COLO668 (cell line): ENCODE data around the gene ATRNL1.
"Not testable (repeated sequence)": the region's sequence is repeated elsewhere in the genome, so short reads cannot be mapped to it uniquely, and the experiment has no call there.

Source experiments
- DNase-seq: peaks from one replicate; lab custom pipeline; 2025; ENCODE audit not compliant: unreplicated experiment; lab: John Stamatoyannopoulos, UW

The ATRNL1 gene

GRCh38 chr10:115092258-115092554 is 959 bp upstream of the ATRNL1 start:
- no peak for DNase-seq

- DNase-seq, result peak; percentile 53
Observed at GRCh38 chr10:115092555-115093285, 445 bp upstream of the ATRNL1 start.

DNA sequence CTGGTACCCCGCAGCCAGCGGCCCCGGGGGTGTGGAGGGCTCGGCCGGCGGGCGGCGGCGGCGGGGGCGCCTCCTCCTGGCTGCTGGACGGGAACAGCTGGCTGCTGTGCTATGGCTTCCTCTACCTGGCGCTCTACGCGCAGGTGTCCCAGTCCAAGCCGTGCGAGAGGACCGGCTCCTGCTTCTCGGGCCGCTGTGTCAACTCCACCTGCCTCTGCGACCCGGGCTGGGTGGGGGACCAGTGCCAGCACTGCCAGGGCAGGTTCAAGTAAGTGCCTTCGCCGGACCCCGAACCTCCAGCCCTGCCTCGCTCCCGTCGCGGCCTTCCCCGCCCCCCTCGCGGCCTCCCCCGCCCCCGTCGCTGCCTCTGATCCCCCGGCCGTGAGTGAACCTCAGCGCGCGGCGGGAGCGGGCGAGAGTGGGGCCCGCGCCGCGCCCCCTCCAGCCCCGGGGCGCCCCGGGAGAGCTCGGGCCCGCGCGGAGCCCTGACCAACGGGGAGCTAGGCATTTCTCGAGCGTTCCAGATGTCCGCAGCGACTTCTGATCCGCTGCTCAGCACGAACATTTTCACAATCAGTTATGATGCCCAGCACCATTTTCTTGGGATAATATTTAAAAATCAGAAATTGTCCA is 727 bp downstream of the ATRNL1 start:
- DNase-seq, result peak; percentile 60

DNA sequence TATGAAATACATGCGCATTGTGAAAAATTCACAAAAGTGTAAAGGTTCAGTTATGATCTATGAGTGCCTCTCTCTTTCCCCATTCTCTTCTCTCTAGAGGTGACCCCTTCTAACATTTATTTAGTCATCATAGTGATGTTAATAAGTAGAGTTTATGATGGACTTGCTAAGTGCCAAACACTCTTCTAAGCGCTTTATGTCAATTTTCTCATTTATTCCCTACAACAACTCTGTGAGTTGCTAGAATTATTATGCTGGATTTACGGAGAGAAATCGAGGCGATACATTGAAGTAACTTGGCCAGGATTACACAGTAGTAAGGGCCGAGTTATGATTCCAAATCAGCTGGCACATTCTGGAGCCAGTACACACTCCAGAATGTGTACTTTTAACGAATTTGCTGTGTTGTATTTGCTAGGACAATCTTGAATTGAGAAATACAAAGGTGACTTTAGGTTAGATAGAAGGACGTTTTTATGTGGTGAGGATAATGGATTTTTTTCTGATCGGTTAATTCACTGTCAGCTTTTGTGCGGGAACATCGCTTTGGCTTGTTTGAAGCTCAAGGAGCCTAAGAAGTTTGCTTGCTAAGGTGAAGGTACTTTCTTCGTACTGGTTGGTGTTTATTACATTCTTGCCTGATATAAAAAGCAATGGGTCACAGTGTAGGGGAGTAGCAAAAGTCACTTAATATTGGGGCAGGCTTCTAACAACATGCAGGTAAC is 1.4 kb downstream of the ATRNL1 start:
- DNase-seq, result no peak

DNA sequence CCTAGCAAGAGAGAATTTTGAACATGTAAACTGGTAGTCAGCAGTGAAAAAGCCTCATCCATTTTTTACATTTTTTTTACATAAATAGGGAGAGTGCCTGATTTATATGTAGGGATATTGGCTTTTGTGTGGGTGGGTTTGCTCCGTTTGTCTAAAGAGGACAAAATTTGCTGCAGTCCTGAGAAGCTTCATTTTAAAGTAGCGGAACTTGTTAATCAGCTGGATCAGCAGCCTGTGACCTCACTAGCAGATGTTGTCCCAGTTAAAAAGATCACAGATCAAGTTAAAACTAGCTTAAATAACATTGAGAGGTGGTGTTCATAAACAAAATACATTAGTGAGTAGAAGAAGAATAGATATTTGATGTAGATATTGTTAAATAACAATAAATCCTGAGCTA is 2.6 kb downstream of the ATRNL1 start:
- no peak for DNase-seq

GRCh38 chr10:115103700-115104099 is 10.5 kb downstream of the ATRNL1 start:
- no peak for DNase-seq

GRCh38 chr10:115105411-115105810 is 12.2 kb downstream of the ATRNL1 start:
- not testable (repeated sequence) for DNase-seq

DNA sequence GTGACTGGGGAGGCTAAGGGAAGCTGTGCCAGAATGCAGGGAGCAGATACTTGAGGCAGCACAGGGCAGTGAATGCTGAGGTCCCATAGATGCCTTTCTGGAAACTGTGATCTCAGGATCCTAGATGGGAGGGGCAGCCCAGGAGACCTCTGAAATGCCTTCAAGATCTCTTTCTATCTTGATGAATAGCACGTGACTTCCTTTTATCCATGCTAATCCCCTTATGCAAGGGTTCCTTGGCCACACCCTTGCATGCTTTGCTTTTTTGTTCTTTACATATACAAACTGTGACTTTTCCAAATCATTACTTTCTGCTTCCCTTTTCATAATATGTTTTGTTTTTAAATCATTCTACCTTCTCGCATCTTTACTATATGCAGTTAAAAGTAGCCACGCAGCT is 14.7 kb downstream of the ATRNL1 start:
- no peak for DNase-seq

GRCh38 chr10:115117301-115117700 is 24.1 kb downstream of the ATRNL1 start:
- DNase-seq, result no peak

DNA sequence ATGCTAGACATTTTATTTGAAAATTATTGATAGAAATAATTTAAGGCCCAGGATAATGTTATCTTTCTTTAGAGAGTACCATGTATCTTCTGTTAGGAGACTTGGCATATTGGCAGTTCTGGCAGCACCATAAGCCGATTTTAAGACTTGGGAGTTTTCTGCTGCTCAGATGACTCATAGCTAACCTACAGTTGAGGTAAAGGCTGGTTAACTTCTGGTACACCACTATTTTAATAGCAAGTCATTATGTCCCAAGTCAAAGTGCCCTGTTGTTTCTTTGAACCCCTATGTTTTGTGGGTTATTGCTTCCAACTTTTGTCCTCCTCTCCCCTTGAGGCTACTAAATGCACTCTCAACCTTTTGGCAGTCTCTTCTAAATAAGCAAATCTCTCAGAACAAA is 25.2 kb downstream of the ATRNL1 start:
- no peak for DNase-seq

- no peak for DNase-seq
Observed at GRCh38 chr10:115125505-115125904, 32.3 kb downstream of the ATRNL1 start.

DNA sequence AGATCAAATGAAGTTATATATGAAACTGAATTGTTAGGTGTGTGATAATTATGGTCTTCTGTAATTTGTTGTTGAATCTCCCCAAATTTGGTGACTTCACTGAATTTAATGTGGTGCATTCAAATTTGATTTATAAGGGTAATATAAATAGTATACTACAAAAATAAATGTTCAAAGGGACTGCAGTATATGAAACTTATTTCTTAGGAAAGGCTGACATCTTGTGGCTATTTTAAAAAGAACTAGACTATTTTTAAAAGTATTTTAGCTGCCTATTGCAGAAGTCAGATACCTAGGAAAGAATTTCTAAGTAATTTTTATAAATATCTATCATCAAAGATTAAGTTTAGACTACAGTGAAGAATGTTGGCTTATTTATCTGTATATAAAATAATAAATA is 36.6 kb downstream of the ATRNL1 start:
- no peak for DNase-seq

- DNase-seq, result no peak
Observed at GRCh38 chr10:115136616-115137015, 43.5 kb downstream of the ATRNL1 start.

DNA sequence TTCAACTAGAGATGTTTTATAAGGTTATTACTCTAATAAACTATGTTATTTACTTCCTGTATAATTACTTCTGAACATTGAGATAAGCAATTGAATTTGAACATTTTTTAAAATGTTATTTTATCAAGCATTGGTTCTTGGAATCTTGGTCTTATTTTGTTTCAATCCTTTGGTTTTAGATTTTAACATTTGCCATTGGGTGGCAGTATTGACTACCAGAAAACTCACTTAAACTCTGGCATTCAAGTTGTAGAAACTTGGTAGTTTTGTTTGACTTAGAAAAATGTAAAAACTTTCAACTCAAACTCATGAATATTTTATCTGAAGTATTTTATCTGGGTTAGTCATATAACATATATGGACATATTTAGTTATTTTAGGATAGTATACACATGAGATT is 48.1 kb downstream of the ATRNL1 start:
- no peak for DNase-seq

DNA sequence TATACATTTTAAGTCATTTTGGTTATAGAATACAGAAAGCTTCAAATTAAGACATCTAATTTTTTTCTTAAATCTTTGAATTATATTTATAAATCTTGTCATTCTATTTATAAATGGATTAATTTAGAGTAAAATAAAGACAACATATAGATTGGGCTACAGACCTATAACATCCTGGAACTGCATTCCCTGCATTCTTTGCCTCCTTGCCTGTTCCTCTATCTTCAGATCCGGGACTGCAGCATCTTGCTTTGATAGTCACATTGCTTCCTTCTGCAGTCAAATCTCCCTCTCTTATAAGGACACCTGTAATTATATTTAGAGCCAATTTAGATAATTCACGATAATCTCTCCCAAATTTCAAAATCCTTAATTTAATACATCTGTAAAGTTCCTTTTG is 64.2 kb downstream of the ATRNL1 start:
- DNase-seq, result no peak

DNA sequence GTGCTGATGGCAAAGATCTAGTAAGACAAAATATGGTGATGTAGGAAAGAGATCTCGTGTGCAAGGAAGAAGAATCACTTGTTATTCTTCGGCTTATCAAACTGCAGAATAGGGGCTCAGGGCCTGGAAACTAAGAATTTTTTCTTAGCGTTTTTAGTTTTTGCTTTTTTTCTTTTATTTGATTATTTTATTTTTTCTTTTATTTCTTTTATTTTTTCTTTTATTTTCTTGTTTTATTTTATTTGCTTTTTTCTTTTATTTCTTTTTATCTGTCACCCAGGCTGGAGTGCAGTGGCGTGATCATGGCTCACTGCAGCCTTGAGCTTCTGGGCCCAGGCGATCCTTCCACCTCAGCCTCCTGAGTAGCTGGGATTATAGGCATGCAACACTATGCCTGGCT is 70.0 kb downstream of the ATRNL1 start:
- no peak for DNase-seq

DNA sequence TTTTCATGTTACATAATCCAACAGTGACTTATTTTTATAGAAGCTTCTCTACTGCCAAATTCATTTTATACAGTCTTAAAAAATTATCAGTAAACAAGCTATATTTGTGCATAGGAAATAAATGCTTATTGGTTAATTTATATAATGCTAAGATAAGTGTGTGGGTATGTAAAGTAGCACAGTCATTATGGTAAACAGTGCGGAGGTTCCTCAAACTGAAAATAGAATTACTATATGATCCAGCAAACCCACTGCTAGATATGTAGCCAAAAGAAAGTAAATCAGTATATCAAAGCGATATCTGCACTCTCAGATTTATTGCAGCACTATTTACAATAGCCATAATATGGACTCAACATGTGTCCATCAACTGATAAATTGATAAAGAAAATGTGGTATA is 71.1 kb downstream of the ATRNL1 start:
- DNase-seq, result no peak

- DNase-seq, result no peak
Observed at GRCh38 chr10:115167751-115168150, 74.6 kb downstream of the ATRNL1 start.

DNA sequence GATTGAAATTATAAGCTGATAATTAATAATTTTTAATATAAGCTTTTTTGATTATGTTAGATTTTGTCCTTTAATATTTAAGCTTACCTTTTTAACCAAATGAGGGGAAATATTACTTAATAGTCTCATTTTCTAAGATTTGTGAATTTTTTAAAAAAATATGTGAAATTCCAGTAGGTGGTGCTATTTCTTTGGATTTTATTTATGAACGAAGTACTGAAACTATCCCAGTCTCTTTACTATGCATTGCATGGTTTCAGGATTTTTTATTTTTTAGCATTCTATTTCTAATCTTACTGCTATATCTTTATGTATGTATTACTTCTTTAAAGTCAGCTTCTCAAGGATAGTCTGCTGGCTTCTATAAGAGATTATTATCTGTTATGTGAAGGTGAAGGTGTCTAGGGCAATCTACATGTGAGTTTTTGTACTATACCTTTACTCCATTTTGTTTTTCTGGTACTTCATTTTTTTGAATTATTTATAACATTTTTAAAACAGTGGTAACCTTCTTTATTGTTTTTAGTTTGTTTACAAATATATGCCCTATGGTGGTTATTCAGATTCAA is 78.3 kb downstream of the ATRNL1 start:
- no peak for DNase-seq

GRCh38 chr10:115173915-115174443 is 80.8 kb downstream of the ATRNL1 start:
- DNase-seq, result no peak

- not testable (repeated sequence) for DNase-seq
Observed at GRCh38 chr10:115207276-115207675, 114.1 kb downstream of the ATRNL1 start.

DNA sequence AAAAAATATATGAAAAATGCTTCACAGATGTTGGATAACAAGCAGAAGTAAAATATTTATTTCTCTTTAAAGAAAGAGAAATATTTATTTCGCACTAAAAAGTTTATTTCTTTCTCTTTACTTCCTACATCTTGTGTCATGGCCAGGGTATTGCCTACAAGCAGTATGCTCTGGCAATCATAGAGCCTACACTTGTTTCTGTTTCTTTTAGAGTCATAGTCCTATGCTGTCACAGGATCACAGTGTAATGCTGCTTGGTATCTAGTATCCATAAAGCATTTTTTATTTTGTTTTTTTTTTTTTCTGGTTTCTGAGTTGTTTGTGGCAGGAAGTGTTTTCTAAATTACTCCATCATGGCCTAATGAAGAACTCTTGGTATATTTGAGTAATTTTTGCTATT is 116.0 kb downstream of the ATRNL1 start:
- DNase-seq, result no peak
